ENCODE data around the gene CAMTA1.

Gene CAMTA1

DNA sequence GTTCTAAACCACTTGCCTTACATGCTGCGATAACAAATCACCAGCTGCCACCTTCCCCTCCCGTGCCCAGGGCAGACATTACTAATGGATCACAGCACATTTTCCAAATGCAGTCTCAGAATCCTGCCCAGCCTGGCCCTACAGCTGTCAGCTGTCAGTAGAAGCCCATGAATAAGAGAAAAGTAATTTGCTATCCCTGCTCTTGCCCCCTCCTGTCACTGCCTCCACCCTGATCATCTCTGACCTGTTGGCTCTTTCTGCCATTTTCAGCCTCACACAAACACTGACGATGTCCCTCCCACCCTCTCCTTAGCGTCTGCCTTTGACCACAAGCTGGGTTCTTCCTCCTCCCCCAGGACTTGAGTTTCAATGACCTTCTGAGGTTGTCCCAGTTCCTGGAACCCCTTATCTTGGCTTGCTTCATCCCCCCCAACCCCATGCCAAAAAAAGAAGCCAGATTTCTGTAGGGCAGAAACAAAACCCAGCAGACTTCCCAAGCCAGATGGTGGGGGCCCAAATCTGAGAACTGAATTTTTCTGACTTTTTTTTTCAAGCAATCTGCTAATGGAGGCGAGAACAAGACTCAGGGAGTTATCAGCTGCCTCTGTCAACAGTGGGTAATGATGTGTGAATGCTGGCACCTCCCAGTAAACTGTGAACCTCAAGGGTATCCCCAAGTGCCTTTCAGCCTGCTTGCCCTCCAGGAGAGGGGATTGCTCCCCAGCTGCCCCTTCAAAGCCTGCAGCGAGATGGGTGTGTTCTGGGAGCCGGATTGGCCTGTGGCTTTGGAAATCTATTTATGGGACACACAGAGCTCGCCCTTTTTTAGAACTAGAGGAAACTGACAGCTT lies 769.4 kb downstream of the CAMTA1 start:
- DNase-seq (ENCODE audit: low read depth, low spot score), result no peak

DNA sequence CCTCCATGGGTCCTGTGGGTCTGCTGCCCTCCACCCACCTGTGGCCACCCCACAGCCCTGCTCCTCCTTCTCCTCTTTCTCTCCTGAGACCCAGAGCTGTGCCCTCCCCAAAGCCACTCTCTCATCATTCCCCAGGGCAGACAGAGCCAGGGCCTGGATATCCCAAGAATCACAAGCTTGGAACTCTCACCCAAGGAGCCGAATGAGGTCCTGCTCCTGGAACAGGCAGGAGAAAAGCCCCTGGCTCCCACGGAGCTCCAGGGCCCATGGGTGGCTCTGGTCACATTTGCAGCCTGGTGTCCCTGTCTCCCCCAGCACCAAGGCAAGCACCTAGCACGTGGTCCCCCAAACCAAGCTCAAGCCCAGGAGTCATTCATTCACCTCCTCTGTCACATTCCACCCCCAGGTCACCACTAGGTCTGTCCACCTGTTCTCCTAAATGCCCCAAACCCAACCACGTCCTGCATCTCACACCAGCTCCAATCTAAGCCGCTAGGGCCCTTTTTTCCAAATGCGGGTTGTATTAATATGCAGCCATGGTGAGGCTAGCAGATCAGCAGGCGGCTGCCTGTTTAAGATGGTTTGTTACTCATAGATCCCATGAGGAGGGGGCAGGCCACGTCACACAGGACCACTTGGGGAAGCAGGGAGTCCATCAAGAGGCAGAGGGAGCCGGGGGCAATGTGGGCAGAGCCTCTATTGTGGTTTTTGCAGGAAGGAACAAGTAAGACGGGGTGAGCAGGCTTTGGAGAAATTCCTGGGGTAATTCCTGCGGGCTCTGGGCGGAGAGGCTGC lies 770.3 kb downstream of the CAMTA1 start:
- DNase-seq (ENCODE audit: low read depth, low spot score), result no peak

DNA sequence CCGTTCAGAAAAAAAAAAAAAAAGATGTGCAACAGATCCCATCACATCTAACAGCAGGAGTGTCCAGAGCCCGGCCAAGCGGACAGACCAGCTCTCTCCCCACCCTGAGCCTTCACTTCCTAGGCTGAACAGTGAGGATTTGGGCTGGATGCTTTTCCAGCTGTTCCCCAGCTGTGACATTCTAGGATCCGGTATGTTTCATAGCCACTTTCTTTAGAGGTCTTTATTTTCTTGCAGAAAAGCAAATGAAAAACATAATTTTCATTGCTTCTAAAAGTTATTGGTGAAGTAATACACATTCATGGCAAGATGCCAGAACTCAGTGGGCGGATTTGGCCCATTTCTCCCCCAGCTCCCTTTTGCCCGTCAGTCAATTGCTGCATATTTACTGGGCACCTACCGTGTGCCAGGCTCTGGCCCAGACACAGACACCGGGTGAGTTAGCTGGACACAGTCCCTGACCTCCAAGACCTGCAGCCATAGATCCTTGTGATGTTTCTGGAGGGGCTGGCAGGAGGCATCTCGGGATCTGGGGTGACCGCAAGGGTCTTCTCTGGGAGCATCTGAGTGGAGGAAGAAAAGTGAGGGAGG lies 772.1 kb downstream of the CAMTA1 start:
- DNase-seq (ENCODE audit: low read depth, low spot score), result no peak

DNA sequence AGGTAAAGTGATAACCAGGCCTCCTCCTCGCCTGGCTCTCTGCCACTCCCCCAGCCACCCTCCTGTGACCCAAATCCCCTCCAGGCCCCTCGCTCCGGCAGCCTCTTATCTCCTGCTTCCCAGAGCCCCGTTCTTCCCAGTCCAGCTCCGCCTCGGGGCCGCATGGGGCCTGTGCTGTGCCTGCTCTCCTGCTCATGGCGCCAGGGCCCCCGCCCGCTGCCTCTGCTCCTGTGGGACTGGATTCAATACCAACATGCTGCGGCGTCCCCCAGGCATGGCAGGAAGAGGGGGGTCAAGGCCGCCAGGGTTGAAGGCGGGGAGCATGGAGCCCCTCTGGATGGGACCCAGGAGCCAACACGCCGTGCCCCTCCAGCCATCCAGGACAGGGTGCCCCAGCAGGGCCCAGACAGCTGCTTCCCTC lies 772.8 kb downstream of the CAMTA1 start:
- DNase-seq (ENCODE audit: low read depth, low spot score), result no peak

DNA sequence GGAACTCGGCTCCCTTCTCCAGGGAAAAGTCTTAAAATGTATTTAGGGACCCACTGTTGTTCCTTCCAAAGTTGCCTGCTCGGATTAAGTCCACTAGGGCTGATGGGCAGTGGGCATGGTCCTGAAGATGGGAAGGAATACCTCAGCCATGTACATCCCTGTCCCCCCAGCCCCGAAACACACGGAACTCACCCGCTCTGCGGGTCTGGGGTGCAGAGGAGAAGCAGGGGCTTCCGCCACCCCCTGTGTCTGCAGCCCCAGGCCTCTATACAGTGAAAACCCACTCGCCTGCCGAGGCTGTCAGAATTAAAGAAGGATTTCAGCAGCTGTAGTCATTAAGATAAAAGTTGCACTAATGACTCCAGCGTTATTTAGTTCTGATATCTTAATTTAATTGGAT lies 773.2 kb downstream of the CAMTA1 start:
- no peak for DNase-seq (ENCODE audit: low read depth, low spot score)

DNA sequence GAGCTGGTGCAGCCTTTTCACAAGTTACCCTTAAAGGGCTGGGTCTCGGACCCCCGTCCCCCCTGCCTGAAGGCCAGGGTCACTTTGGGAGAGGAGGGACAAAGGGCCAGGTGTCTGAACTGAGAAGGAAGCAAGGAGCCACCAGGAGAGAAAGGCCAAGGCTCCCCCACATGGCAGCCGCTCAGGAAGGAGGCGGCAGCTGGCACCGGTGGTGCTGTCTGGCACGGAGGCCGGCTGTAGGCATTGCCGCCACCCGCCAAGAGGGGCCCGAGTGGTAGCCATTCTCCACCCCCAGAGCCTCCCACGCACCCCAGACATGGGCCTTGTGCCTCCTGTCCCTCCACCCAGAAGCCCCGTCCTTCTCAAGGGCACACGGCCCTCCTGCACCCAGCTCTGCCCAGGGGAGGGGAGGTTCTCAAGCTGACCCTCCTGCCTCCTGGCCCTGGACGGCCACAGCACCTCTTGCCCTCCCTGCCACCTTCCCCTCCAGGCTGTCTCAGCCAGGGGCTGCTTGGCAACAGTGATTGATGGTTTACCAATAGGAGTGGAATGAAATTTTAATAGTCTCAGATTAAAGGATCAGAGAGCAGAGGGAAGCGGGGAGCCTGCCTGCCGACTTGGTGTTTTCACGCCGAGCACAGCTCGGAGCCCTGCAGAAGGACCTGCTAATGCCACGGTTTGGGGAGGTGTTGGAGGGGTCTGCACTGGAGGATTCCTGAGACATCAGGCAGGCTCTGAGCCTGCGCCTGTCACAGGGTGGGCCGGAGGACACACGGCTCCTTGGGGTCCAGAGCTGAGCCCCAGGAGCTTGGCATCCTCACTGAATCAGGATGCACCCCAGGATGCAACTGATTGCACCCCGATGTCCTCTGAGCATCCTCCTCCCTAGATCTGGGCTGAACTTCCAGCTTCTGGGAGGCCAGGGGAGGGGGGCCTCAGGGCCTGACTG lies 773.9 kb downstream of the CAMTA1 start:
- DNase-seq (ENCODE audit: low read depth, low spot score), result no peak

DNA sequence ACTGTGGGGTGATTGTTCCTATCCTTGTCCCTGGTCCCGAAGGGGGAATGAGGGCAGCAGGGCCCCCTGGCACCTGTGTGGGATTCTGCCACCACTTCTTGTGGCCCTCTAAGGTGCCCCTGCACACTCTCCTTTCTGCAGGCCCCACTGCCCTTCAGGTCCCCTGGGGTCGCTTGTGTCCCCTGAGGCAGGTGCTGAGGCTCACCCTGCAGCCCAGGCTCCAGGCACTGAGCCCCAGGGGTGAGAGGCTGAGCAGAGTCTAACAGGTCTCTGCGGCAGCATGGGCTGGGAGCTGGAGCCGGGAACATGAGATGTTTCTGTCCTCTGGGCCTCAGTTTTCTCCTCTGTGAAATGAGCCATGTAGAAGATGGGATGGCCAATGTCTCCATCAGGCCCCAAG lies 774.9 kb downstream of the CAMTA1 start:
- DNase-seq (ENCODE audit: low read depth, low spot score), result no peak

DNA sequence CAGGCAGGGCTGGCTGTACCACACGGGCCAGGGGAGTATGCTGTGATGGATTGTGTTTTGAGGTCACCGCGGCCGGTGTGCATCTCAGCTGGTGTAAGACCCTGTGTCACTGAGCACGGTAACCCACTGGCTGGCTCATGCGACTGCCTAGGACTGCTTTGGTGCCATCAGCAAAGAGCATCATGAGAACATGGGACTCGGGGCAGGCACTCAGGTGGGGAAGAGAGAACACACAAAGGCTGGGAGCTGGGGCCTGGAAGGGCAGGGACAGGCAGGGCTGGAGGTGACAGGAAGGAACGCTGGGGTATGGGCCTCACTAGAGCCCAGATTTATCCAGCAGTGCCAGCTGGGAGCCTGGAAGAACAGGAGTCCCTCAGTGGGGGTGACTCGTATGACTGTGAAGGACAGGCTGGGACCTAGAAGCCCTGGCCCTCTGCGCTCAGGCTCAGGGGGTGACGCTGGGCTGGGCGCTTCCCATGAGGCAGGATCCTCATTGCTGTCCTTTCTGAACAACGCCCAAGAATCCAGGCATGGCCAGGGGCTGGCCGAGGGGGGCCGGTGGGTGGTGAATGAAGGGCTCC lies 775.4 kb downstream of the CAMTA1 start:
- DNase-seq (ENCODE audit: low read depth, low spot score), result no peak

DNA sequence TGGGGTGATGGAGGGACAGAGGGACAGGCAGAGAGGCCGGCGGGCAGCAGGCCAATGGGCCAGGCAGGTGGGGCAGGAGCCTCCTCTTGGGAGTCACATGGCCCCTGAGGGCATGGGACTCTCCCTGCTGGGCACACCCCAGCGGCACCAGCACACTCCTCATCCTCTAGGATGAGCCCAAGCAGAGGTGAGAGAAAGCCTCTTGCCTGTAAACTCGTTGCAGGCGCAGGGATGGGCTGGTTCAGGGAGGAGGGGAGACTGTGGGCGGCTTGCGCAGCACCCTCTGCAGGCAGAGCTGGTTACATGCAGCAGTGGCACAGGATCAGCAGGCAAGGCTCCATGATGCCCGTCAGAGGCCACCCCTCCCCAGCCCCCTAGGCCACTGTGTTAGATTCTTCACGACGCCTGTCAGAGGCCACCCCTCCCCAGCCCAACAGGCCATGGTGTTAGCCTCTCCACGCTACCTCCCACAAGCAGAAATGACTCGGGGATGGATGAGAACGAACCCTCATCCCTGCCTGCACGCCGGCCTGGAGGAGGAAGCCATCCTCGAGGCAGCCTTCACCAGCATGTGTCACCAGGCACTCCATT lies 776.2 kb downstream of the CAMTA1 start:
- DNase-seq (ENCODE audit: low read depth, low spot score), result no peak

DNA sequence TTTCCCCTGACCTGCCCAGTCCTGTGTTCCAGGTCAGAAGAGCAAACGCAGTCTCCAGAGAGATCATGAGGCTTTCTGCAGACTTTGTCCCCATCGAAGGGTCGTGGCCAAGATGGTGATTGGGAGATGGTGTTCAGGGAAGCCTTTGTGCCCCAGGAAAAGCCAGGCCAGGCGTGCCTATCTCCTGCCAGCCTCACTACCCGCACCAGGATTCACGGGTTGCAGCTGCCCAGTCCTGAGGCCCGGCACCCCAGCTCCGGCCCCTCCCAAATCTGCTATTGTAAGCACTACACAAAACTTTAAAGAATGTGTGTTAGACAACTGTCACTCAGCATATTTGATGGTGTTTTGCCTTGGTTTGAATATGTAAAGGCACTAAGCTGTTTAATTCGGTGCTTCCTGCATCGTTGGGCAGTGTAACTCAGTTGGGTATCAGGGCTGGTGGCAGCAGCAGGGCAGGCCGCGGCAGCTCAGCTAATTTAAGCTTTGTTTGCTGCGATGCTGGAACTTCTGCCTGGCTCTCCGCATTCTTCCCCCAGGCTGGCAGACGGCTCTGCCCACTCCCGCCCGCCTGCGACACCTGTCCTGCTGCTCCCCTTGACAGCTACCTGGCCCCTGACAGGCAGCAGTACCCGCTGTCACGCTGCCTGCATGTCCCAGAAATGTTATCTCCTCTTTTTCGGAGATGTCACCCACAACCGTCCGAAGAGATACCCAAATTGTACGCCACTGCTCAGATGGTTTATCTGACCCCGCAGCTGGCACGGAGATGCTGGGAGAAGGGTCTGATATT lies 776.9 kb downstream of the CAMTA1 start:
- DNase-seq (ENCODE audit: low read depth, low spot score), result no peak

DNA sequence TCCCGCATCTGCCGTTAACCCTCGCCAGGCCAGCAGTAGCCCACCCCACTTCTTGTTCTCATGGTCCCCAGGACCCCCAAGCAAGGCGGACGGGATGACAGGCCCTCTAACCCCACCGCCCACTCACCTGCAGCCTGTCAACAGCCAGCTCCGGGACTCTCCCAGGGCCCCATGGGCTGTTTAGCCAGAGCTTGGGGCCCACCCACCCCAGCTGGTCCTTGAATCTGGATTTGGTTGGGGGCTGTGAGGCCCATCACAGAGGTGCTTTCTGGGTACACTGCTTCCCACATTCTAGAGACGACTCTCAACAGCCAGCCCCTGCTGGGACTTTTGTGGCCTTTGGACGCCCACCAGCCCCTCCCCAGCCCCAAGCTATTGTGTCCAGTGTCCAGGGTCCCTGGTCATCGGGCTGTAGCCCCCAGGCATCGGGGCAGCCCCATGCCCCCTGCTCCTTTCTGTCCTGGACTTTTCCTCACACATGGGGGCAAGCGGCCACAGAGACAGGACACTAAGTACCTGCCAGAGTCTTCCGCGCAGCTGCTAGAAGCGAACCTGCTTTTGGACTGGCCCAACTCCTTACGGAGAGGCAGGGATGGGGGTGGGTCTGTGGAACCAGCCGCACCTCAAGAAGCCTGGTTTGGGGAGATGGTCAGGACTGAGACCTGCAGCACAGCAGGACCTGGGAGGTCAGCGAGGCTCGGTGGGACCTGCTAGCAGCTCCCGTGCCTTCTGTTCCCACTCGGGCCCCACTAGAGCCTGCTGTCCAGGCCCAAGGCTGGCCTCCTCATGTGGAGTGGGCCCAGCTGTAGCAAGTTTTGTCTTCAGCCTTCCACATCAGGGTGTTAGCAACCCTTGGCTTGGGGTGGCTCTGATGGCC lies 777.7 kb downstream of the CAMTA1 start:
- no peak for DNase-seq (ENCODE audit: low read depth, low spot score)

DNA sequence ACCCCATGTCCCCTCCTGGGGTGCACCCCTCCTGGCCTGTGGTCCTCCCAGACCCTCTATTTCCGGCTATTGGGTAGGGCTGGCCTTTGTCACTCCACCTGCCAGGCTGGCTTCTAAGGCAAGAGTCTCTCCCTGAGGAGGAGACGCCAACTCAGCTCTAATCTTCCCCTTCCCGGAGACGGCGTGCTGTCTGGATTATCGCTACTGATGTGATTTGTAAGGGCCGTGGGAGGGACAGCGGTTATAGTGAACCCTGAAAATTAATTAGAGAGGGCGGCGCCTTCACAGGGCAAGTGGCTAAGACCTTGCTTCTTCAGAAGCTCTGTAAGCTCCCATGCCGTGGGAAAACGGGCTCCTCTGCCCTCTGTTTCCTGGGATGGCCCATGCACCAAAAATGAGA lies 778.9 kb downstream of the CAMTA1 start:
- no peak for DNase-seq (ENCODE audit: low read depth, low spot score)

DNA sequence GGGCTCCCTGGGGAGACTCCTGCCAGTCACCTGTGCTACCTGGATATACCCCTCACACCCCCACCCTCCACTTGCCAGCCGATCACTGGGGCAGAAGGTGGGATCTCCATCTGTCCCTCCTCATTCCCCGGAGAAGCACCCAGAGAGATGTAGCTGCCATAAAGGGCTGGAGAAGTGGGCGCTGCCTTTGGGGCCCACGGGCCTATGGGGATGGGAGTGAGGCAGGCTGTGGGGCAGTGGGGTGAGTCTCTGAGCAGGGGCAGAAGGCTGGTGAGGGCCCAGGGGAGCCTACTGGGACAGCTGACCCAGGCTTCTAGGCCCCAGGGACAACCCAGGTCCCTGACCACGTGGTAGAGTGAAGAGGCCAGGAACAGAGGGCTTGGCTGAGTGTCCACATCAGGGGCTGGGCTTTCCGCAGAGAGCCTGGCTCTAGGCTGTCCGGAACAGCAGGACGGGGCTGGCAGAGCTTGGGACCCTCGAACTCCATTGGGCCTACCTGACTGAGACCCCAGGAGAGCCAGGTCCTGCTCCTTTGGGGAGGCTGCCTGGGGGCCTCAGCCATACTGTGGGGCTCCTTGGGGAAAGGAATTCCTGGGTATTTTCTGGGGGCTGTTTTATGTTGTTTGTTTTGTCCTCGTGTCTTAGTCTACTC lies 780.0 kb downstream of the CAMTA1 start:
- DNase-seq (ENCODE audit: low read depth, low spot score), result no peak

DNA sequence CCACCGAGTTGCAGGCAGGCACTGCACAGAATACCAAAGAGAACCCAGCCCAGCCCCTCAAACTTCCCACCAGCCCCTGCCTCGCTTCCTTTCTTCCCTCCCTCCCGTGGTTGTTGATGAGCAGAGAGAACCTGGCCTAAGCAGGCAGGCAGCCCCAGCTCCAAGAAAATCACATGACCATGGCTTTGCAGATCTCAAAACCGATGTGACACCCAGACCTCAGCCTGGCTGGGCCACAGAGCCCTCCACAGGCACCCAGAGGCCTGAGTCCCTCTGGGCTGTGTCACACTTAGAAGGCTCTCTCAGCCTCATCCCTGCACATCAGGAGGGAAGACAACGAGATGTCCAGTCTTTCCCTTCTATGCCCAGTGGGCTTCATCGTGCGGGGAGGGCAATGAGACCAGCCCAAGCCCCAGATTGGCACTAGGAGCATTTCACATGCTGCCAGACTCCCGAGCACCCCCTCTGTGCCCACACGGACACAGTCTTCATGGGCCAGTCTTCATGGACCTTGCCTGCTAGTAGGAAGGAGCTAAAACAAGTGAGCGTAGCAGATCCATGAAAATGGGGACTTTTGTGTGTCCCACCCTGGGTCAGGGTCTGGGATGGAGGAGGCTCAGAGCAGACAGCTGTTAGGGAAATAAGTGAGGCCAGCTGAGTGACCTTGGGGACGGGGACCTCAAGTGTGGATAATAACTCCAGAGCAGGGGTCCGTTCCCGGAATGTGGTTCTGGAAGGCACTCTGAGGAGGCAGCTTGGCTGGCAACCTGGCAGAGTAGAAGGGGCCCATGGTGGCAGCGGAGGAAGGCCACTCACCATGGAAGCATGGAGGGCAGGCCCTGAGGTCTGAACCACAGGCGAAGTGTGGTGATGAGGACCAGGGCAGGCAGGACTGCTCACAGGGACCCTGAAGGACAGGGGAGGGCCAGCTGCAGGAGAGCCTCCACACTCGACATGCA lies 781.4 kb downstream of the CAMTA1 start:
- no peak for DNase-seq (ENCODE audit: low read depth, low spot score)

DNA sequence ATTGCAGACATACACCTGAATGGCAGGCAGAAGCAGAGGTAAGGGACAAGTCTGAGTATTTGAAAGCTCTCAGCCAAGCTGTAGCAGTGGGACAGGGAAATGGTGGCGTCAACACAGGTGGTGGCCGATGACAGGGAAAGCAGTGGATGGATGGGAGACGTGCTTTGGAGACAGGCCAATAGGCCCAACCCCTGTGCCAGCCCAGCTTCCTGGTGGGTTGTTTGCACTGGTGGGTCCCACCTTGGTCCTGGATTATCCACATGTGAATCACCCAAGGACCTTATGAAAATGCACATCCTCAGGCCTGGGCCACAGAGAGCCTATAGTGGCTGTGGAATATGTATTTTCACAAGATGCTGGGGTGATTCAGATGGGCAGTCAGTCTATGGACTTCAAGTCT lies 782.1 kb downstream of the CAMTA1 start:
- no peak for DNase-seq (ENCODE audit: low read depth, low spot score)

DNA sequence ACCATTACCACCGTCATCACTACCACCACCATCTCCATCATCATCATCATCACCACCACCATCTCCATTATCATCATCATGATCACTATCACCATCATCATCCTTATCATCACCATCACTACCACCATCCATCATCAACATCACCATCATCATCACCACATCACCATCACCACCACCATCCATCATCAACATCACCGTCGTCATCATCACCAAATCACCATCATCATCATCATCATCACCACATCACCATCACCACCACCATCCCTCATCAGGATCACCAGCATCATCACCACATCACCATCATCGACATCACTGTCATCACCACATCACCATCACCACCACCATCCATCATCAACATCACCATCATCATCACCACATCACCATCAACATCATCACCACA lies 782.8 kb downstream of the CAMTA1 start:
- no peak for DNase-seq (ENCODE audit: low read depth, low spot score)

DNA sequence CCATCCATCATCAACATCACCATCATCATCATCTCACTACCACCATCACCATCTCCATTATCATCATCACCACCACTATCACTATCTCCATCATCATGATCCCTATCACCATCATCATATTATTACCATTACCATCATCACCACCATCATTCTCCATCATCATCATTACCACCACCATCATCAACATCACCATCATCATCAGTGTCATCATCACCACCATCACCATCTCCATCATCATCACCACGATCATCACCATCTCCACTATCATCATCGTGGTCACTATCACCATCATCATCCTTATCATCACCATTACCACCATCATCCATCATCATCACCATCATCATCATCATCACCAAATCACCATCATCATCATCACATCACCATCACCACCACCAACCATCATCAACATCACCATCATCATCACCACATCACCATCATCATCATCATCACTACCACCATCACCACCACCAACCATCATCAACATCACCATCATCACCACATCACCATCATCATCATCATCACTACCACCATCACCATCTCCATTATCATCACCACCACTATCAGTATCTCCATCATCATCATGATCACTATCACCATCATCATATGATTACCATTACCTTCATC lies 783.8 kb downstream of the CAMTA1 start:
- no peak for DNase-seq (ENCODE audit: low read depth, low spot score)

Measured in smooth muscle cell of the brain vasculature (primary cell).